HG03571 (cell line): ENCODE measurements around the gene FLACC1.
"Not testable (repeated sequence)": the region's sequence is repeated elsewhere in the genome, so short reads cannot be mapped to it uniquely, and the experiment has no call there.

Experiments used
- ATAC-seq: cut with Tn5 transposase; IDR thresholded peaks from one replicate; pipeline ENCODE4 v1.9.1; 2021; ENCODE audit not compliant: unreplicated experiment

The FLACC1 gene

GRCh38 chr2:201357221-201357620, at the start of gene FLACC1:
Gene FLACC1, minus strand, starts transcription at chr2:201357345. Its CDS starts 5,941 bp downstream, at chr2:201351404.
- ATAC-seq: no peak

GRCh38 chr2:201406077-201406662, 49.0 kb upstream of the FLACC1 start:
- ATAC-seq: no peak

GRCh38 chr2:201404699-201405280, 47.6 kb upstream of the FLACC1 start:
- ATAC-seq: no peak

GRCh38 chr2:201403880-201404279, 46.7 kb upstream of the FLACC1 start:
- ATAC-seq: no peak

- no peak for ATAC-seq
Observed at GRCh38 chr2:201402651-201403562, 45.8 kb upstream of the FLACC1 start.

GRCh38 chr2:201401815-201402214, 44.7 kb upstream of the FLACC1 start:
- no peak for ATAC-seq

- no peak for ATAC-seq
Observed at GRCh38 chr2:201396595-201396994, 39.5 kb upstream of the FLACC1 start.

- no peak for ATAC-seq
Observed at GRCh38 chr2:201383136-201383535, 26.0 kb upstream of the FLACC1 start.

- no peak for ATAC-seq
Observed at GRCh38 chr2:201378496-201379397, 21.6 kb upstream of the FLACC1 start.

GRCh38 chr2:201377218-201377617, 20.1 kb upstream of the FLACC1 start:
- ATAC-seq: no peak

GRCh38 chr2:201369775-201370174, 12.6 kb upstream of the FLACC1 start:
- no peak for ATAC-seq

- ATAC-seq: not testable (repeated sequence)
Observed at GRCh38 chr2:201369318-201369717, 12.2 kb upstream of the FLACC1 start.

GRCh38 chr2:201366146-201366545, 9.0 kb upstream of the FLACC1 start:
- no peak for ATAC-seq

GRCh38 chr2:201363857-201364560, 6.9 kb upstream of the FLACC1 start:
- ATAC-seq: no peak

- ATAC-seq: no peak
Observed at GRCh38 chr2:201362396-201362795, 5.3 kb upstream of the FLACC1 start.

- ATAC-seq: no peak
Observed at GRCh38 chr2:201361078-201361733, 4.1 kb upstream of the FLACC1 start.

GRCh38 chr2:201360256-201360655, 3.1 kb upstream of the FLACC1 start:
- ATAC-seq: no peak

- ATAC-seq: no peak
Observed at GRCh38 chr2:201358684-201359083, 1.5 kb upstream of the FLACC1 start.

GRCh38 chr2:201353116-201353515, 4.0 kb downstream of the FLACC1 start:
- no peak for ATAC-seq

GRCh38 chr2:201350879-201351278, 6.3 kb downstream of the FLACC1 start:
- ATAC-seq: no peak
